GM23248 (cell line): ENCODE data around the gene KCNAB1.

ENCODE experiments used
- EZH2 ChIP-seq: fragments of 200-600 bp; sonication (generic); IDR thresholded peaks from 2 replicates; pipeline ENCODE4 v1.6.1; 2018; ENCODE audit warnings: antibody characterized with exemption, mild to moderate bottlenecking; ENCODE audit not compliant: insufficient read depth, poor library complexity, severe bottlenecking
- EZH2phosphoT487 ChIP-seq: fragments of 200-600 bp; sonication (generic); IDR thresholded peaks from 2 replicates; pipeline ENCODE4 v1.6.1; 2018; ENCODE audit warnings: antibody characterized with exemption, moderate library complexity, mild to moderate bottlenecking, low read depth; ENCODE audit not compliant: insufficient read depth

GRCh38 chr3:156102267-156102931 is 18.0 kb upstream of the KCNAB1 start:
- TF ChIP-seq EZH2phosphoT487 = no peak
- TF ChIP-seq EZH2 = no peak
